ENCODE measurements around the gene ADIPOR2.
"Not testable (repeated sequence)": the region's sequence is repeated elsewhere in the genome, so short reads cannot be mapped to it uniquely, and the experiment has no call there.

ADIPOR2 gene

GRCh38 chr12:1681493-1681807 is 9.4 kb upstream of the ADIPOR2 start:
- H3K4me1 ChIP-seq (ENCODE audit: insufficient read depth, insufficient read length), result no peaks in the 10 kb centered on the region
- TF ChIP-seq YY1 (IDR thresholded peaks at IDR 0.05; ENCODE audit: insufficient read depth, insufficient read length) (no peak), SUZ12 (IDR thresholded peaks at IDR 0.05; ENCODE audit: extremely low read depth, insufficient read depth, insufficient read length) (no peak), ZNF274 (IDR thresholded peaks at IDR 0.05; ENCODE audit: low read depth, low read length) (no peak)
- no peaks in the 10 kb centered on the region for H3K27me3 ChIP-seq (ENCODE audit: insufficient read depth, insufficient read length)
- no peaks in the 10 kb centered on the region for H3K36me3 ChIP-seq (ENCODE audit: insufficient read depth, insufficient read length, low read length)
- H3K9ac ChIP-seq (ENCODE audit: insufficient read length, low read depth), result no peak overlapping the region
- H3K4me3 ChIP-seq (ENCODE audit: insufficient read length, low read depth), result no peak overlapping the region
- DNase-seq (ENCODE audit: low read depth, low spot score), result no peak
- no peaks in the 10 kb centered on the region for H3K9me3 ChIP-seq (ENCODE audit: insufficient read depth, low read length)

DNA sequence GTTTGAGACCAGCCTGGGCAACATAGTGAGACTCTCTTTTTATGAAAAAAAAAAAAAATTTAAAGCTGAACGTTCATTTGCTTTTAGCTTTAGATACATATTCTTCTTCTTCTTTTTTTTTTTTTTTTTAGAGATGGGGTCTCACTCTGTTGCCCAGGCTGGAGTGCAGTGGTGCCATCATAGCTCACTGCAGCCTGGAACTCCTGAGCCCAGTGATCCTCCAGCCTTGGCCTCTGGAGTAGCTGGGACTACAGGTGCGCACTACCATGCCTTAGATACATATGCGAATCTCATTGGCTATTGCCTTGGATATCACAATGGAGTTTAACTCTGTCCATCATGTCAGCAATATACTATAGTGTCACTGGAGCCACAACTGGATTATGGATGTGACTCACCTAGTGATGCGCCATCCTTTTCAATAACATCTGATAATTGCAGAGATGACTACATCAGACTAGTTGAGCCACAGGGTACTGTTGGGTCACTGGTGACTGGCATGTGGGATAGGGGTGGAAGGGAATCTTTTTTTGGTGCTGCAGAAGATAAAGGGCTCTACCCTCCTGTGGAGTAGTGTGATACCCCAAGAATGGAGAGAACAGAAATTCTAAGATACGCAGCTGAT is 2.7 kb upstream of the ADIPOR2 start:
- DNase-seq (ENCODE audit: low read depth, low spot score), result no peak
- TF ChIP-seq ZNF274 (IDR thresholded peaks at IDR 0.05; ENCODE audit: low read depth, low read length), result no peak
- TF ChIP-seq SUZ12 (IDR thresholded peaks at IDR 0.05; ENCODE audit: extremely low read depth, insufficient read depth, insufficient read length), result no peak
- TF ChIP-seq YY1 (IDR thresholded peaks at IDR 0.05; ENCODE audit: insufficient read depth, insufficient read length), result no peak

GRCh38 chr12:1691123-1692007 is 495 bp downstream of the ADIPOR2 start:
- no peaks in the 10 kb centered on the region for H3K9me3 ChIP-seq (ENCODE audit: insufficient read depth, low read length)
- H3K4me1 ChIP-seq (ENCODE audit: insufficient read depth, insufficient read length), result no peaks in the 10 kb centered on the region
- peak; percentile 86 for DNase-seq (ENCODE audit: low read depth, low spot score)
- H3K27me3 ChIP-seq (ENCODE audit: insufficient read depth, insufficient read length), result no peaks in the 10 kb centered on the region
- H3K4me3 ChIP-seq (ENCODE audit: insufficient read length, low read depth), result peak overlapping the region; percentile 94
- no peak for TF ChIP-seq YY1 (IDR thresholded peaks at IDR 0.05; ENCODE audit: insufficient read depth, insufficient read length)
- TF ChIP-seq ZNF274 (IDR thresholded peaks at IDR 0.05; ENCODE audit: low read depth, low read length), result no peak
- no peak for TF ChIP-seq SUZ12 (IDR thresholded peaks at IDR 0.05; ENCODE audit: extremely low read depth, insufficient read depth, insufficient read length)
- peaks cover 22% of the 10 kb centered on the region for H3K36me3 ChIP-seq (ENCODE audit: insufficient read depth, insufficient read length, low read length)
- H3K9ac ChIP-seq (ENCODE audit: insufficient read length, low read depth), result peak overlapping the region; percentile 98

More for the DNA sequence above, 2.7 kb upstream of the ADIPOR2 start:
- peaks cover 6% of the 10 kb centered on the region for H3K36me3 ChIP-seq (ENCODE audit: insufficient read depth, insufficient read length, low read length)
- H3K9me3 ChIP-seq (ENCODE audit: insufficient read depth, low read length), result no peaks in the 10 kb centered on the region
- no peak overlapping the region for H3K4me3 ChIP-seq (ENCODE audit: insufficient read length, low read depth)
- H3K4me1 ChIP-seq (ENCODE audit: insufficient read depth, insufficient read length), result no peaks in the 10 kb centered on the region
- no peaks in the 10 kb centered on the region for H3K27me3 ChIP-seq (ENCODE audit: insufficient read depth, insufficient read length)
- no peak overlapping the region for H3K9ac ChIP-seq (ENCODE audit: insufficient read length, low read depth)

DNA sequence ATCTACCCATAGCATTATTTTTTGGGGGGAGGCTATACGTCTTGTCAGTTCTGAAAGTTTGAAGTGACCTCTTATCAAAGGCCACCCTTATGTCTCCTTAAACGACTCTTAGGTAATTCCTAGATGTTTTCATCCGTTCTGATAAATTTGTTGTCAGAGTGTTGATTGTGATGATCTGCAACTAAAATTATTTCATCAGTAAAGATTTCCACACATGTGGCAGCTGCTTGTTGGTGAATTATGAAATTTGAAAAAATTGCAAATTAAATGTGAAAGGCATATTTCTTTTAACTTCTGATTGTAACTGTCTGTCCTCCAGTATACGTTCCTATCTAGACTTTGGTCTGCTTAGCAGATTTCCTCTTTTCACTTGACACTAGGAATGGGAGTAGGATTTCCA is 1.4 kb downstream of the ADIPOR2 start:
- H3K9me3 ChIP-seq (ENCODE audit: insufficient read depth, low read length), result no peaks in the 10 kb centered on the region
- TF ChIP-seq ZNF274 (IDR thresholded peaks at IDR 0.05; ENCODE audit: low read depth, low read length), result no peak
- TF ChIP-seq SUZ12 (IDR thresholded peaks at IDR 0.05; ENCODE audit: extremely low read depth, insufficient read depth, insufficient read length), result no peak
- TF ChIP-seq YY1 (IDR thresholded peaks at IDR 0.05; ENCODE audit: insufficient read depth, insufficient read length), result no peak
- H3K9ac ChIP-seq (ENCODE audit: insufficient read length, low read depth), result peak overlapping the region; percentile 98
- H3K4me3 ChIP-seq (ENCODE audit: insufficient read length, low read depth), result peak overlapping the region; percentile 94
- no peak for DNase-seq (ENCODE audit: low read depth, low spot score)
- H3K4me1 ChIP-seq (ENCODE audit: insufficient read depth, insufficient read length), result no peaks in the 10 kb centered on the region
- H3K27me3 ChIP-seq (ENCODE audit: insufficient read depth, insufficient read length), result no peaks in the 10 kb centered on the region
- peaks cover 28% of the 10 kb centered on the region for H3K36me3 ChIP-seq (ENCODE audit: insufficient read depth, insufficient read length, low read length)

GRCh38 chr12:1692895-1693610 is 2.2 kb downstream of the ADIPOR2 start:
- TF ChIP-seq ZNF274 (IDR thresholded peaks at IDR 0.05; ENCODE audit: low read depth, low read length), result no peak
- no peak for TF ChIP-seq SUZ12 (IDR thresholded peaks at IDR 0.05; ENCODE audit: extremely low read depth, insufficient read depth, insufficient read length)
- no peak for DNase-seq (ENCODE audit: low read depth, low spot score)
- Histone ChIP-seq H3K4me1 (ENCODE audit: insufficient read depth, insufficient read length) (no peaks in the 10 kb centered on the region), H3K36me3 (ENCODE audit: insufficient read depth, insufficient read length, low read length) (peaks cover 32% of the 10 kb centered on the region), H3K9ac (ENCODE audit: insufficient read length, low read depth) (no peak overlapping the region), H3K4me3 (ENCODE audit: insufficient read length, low read depth) (no peak overlapping the region), H3K9me3 (ENCODE audit: insufficient read depth, low read length) (no peaks in the 10 kb centered on the region), H3K27me3 (ENCODE audit: insufficient read depth, insufficient read length) (no peaks in the 10 kb centered on the region)

DNA sequence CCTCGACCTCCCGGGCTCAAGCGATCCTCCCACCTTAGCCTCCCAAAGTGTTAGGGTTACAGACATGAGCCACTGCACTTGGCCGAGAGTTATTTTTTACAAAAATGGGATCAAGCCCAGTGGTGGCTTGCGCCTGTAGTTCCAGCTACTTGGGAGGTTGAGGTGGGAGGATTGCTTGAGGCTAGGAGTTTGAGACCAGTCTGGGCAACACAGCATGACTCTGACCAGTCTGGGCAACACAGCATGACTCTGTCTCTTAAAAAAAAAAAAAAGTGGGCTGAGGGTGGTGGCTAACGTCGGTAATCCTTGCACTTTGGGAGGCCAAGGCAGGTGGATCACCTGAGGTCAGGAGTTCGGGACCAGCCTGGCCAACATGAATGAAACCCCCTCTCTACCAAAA is 4.2 kb downstream of the ADIPOR2 start:
- not testable (repeated sequence) for H3K27me3 ChIP-seq (ENCODE audit: insufficient read depth, insufficient read length); H3K4me3 ChIP-seq (ENCODE audit: insufficient read length, low read depth); DNase-seq (ENCODE audit: low read depth, low spot score); H3K4me1 ChIP-seq (ENCODE audit: insufficient read depth, insufficient read length); H3K9ac ChIP-seq (ENCODE audit: insufficient read length, low read depth); H3K9me3 ChIP-seq (ENCODE audit: insufficient read depth, low read length)
- H3K36me3 ChIP-seq (ENCODE audit: insufficient read depth, insufficient read length, low read length), result peaks cover 35% of the 10 kb centered on the region
